WTC11 (cell line): ENCODE data around the gene TJP3.

ENCODE experiments used
- CDX4 ChIP-seq: fragments of 250-450 bp; sonication (Bioruptor Pico); IDR thresholded peaks from 2 replicates; pipeline ENCODE4 v1.9.0; 2021; ENCODE audit warnings: moderate library complexity, mild to moderate bottlenecking, inconsistent platforms, borderline replicate concordance
- CREB1 ChIP-seq: sonication (generic); formaldehyde crosslinking; IDR thresholded peaks from 2 replicates; pipeline ENCODE4 v1.8.0; 2023; ENCODE audit warnings: mild to moderate bottlenecking, missing genetic modification reagents
- NR3C1 ChIP-seq: sonication (generic); formaldehyde crosslinking; conservative IDR thresholded peaks from 2 replicates; pipeline ENCODE4 v1.8.1; 2023; ENCODE audit warnings: low read depth, mild to moderate bottlenecking, missing genetic modification reagents
- TEAD1 ChIP-seq: sonication (generic); formaldehyde crosslinking; IDR thresholded peaks from 2 replicates; pipeline ENCODE4 v1.8.0; 2022; ENCODE audit warnings: mild to moderate bottlenecking, missing genetic modification reagents
- ZNF416 ChIP-seq: fragments of 250-450 bp; sonication (Bioruptor Pico); IDR thresholded peaks from 2 replicates; pipeline ENCODE4 v1.9.0; 2021; ENCODE audit warnings: mild to moderate bottlenecking, inconsistent platforms
- ZNF423 ChIP-seq: fragments of 250-450 bp; sonication (Bioruptor Pico); IDR thresholded peaks from 2 replicates; pipeline ENCODE4 v2.1.2; 2022; ENCODE audit warnings: mild to moderate bottlenecking, moderate library complexity
- ZNF512 ChIP-seq: sonication (generic); formaldehyde crosslinking; IDR thresholded peaks from 2 replicates; pipeline ENCODE4 v1.8.1; 2022; ENCODE audit warnings: missing genetic modification reagents, borderline replicate concordance
- TF ChIP-seq, protein P1 (sequence below): fragments of 200-600 bp; IDR thresholded peaks from 2 replicates; pipeline ENCODE4 v1.8.0; 2022; ENCODE audit warnings: antibody characterized with exemption
- TF ChIP-seq, protein P2 (sequence below): sonication (generic); formaldehyde crosslinking; IDR thresholded peaks from 2 replicates; pipeline ENCODE4 v1.8.1; 2022; ENCODE audit warnings: low read depth, missing genetic modification reagents, borderline replicate concordance
- TF ChIP-seq, protein P3 (sequence below): sonication (generic); formaldehyde crosslinking; IDR thresholded peaks from 2 replicates; pipeline ENCODE4 v1.8.1; 2022; ENCODE audit warnings: mild to moderate bottlenecking, missing genetic modification reagents, moderate library complexity, borderline replicate concordance

- TF ChIP-seq CDX4 (CRISPR knock-in tag) (no peak), TEAD1 (CRISPR knock-in tag) (no peak), CREB1 (CRISPR knock-in tag) (no peak), ZNF416 (no peak), NR3C1 (CRISPR knock-in tag) (no peak), ZNF423 (CRISPR knock-in tag) (no peak), ZNF512 (no peak)
- TF ChIP-seq, protein P1, sequence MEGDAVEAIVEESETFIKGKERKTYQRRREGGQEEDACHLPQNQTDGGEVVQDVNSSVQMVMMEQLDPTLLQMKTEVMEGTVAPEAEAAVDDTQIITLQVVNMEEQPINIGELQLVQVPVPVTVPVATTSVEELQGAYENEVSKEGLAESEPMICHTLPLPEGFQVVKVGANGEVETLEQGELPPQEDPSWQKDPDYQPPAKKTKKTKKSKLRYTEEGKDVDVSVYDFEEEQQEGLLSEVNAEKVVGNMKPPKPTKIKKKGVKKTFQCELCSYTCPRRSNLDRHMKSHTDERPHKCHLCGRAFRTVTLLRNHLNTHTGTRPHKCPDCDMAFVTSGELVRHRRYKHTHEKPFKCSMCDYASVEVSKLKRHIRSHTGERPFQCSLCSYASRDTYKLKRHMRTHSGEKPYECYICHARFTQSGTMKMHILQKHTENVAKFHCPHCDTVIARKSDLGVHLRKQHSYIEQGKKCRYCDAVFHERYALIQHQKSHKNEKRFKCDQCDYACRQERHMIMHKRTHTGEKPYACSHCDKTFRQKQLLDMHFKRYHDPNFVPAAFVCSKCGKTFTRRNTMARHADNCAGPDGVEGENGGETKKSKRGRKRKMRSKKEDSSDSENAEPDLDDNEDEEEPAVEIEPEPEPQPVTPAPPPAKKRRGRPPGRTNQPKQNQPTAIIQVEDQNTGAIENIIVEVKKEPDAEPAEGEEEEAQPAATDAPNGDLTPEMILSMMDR: no peak
- TF ChIP-seq, protein P2, sequence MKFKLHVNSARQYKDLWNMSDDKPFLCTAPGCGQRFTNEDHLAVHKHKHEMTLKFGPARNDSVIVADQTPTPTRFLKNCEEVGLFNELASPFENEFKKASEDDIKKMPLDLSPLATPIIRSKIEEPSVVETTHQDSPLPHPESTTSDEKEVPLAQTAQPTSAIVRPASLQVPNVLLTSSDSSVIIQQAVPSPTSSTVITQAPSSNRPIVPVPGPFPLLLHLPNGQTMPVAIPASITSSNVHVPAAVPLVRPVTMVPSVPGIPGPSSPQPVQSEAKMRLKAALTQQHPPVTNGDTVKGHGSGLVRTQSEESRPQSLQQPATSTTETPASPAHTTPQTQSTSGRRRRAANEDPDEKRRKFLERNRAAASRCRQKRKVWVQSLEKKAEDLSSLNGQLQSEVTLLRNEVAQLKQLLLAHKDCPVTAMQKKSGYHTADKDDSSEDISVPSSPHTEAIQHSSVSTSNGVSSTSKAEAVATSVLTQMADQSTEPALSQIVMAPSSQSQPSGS (CRISPR knock-in tag): no peak
- TF ChIP-seq, protein P3, sequence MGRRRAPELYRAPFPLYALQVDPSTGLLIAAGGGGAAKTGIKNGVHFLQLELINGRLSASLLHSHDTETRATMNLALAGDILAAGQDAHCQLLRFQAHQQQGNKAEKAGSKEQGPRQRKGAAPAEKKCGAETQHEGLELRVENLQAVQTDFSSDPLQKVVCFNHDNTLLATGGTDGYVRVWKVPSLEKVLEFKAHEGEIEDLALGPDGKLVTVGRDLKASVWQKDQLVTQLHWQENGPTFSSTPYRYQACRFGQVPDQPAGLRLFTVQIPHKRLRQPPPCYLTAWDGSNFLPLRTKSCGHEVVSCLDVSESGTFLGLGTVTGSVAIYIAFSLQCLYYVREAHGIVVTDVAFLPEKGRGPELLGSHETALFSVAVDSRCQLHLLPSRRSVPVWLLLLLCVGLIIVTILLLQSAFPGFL (CRISPR knock-in tag): no peak
These were observed 29.5 kb downstream of the TJP3 start for GRCh38 chr19:3737487-3738205.
